ENCODE results near the gene COX6A1. TPM values are rescaled to one million over a fixed set of nuclear protein-coding genes. Genes with fewer than 3 reads are reported as not detected.

The COX6A1 gene
- total and polyA plus RNA-seq, 2 donors (not counting 1 experiment from before 2014, with no cell fraction given) = 137 to 484 TPM

DNA sequence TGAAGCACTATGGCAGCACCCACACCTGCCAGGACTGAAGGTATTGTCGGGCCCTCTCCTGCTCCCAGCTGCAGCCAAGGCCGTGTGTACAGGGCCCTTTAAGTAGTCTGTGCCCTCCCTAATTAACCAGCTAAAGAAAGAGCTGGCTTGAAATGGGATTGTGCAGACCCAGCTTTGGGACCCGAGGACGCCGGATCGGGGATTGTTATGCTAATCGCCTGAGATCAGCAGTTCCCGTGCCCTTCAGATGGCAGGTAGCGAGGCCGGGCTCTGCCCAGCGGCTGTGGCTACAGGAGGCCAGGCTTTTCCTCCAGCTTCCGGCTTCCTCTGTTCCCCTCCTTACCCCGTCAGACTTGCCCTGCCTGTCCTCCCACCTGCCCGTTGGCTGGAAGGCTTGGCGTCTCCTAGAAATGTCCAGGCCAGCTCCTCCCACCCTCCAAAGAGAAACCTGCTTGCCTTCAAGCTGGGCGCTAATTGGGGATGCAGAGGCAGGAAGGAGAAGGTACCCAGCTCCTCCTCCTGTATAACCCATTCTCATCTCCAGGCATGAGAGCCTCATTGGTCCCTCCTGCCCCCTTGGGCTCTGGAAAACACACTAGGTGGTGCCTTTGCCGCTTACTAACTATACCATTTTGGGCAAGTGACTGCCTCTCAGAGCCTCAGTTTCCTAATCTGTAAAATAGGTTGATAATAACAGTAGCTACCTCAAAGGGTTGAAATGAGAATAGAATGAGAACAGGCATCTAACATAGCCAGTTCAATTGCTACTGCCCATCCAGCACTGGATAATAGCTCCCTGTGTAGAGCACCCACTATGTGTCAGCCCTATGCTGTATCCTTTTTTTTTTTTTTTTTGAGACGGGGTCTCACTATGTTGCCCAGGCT lies 43.2 kb upstream of the COX6A1 start:
- Histone ChIP-seq H3K4me1 (ENCODE audit: control insufficient read depth in 2 of 2, insufficient read depth in 2 of 2, low read length in 2 of 2) (no peaks in the 10 kb centered on the region), H3K4me2 (replicated peaks; ENCODE audit: low read depth, low read length, poor library complexity, severe bottlenecking) (no peak overlapping the region), H4K20me1 (ENCODE audit: control insufficient read depth, insufficient read depth, low read length, poor library complexity, severe bottlenecking) (no peaks in the 10 kb centered on the region), H3K27ac (ENCODE audit: low read length in 2 of 2) (no peak overlapping the region), H3K36me3 (replicated peaks in 1 of 2; ENCODE audit: control extremely low read depth in 1 of 2, control insufficient read depth in 1 of 2, extremely low read depth in 1 of 2, insufficient read depth in 2 of 2, low read length in 1 of 2) (no peaks in the 10 kb centered on the region), H3K4me3 (ENCODE audit: control extremely low read depth in 1 of 5, extremely low read depth in 1 of 5, insufficient read depth in 1 of 5, low read depth in 2 of 5, low read length in 4 of 5) (no peak overlapping the region), H3K79me2 (ENCODE audit: control insufficient read depth, insufficient read depth, low read length) (no peaks in the 10 kb centered on the region), H3K9me3 (ENCODE audit: control extremely low read depth in 1 of 3, control insufficient read depth in 2 of 3, insufficient read depth in 1 of 3, low read length in 2 of 3) (peaks cover 0 to 2% (median 0%) of the 10 kb centered on the region in 3 donors), H3K27me3 (replicated peaks in 1 of 4; ENCODE audit: control extremely low read depth in 1 of 4, control insufficient read depth in 3 of 4, insufficient read depth in 4 of 4, low read length in 3 of 4) (peaks cover 0 to 17% (median 0%) of the 10 kb centered on the region in 4 experiments), H2AFZ (ENCODE audit: insufficient read depth, low read depth, low read length, poor library complexity, severe bottlenecking) (peak overlapping the region; percentile 49), H3K9ac (ENCODE audit: low read length) (no peak overlapping the region)
- ATAC-seq (ENCODE audit: low read depth) = no peak
- Mint-ChIP-seq H3K4me1 (no peaks in the 10 kb centered on the region), H3K27me3 (peaks cover 32% of the 10 kb centered on the region), H3K9me3 (ENCODE audit: insufficient read depth) (peaks cover 2% of the 10 kb centered on the region), H3K4me3 (no peak overlapping the region), H3K27ac (no peak overlapping the region)
- no peak for DNase-seq
- ChIA-PET CTCF (no interaction called here), POLR2A (no interaction called here)
- TF ChIP-seq EZH2 (IDR thresholded peaks at IDR 0.05; ENCODE audit: borderline replicate concordance, insufficient read depth, low read depth, low read length, poor library complexity, severe bottlenecking) = no peak
- TF ChIP-seq, protein P1, sequence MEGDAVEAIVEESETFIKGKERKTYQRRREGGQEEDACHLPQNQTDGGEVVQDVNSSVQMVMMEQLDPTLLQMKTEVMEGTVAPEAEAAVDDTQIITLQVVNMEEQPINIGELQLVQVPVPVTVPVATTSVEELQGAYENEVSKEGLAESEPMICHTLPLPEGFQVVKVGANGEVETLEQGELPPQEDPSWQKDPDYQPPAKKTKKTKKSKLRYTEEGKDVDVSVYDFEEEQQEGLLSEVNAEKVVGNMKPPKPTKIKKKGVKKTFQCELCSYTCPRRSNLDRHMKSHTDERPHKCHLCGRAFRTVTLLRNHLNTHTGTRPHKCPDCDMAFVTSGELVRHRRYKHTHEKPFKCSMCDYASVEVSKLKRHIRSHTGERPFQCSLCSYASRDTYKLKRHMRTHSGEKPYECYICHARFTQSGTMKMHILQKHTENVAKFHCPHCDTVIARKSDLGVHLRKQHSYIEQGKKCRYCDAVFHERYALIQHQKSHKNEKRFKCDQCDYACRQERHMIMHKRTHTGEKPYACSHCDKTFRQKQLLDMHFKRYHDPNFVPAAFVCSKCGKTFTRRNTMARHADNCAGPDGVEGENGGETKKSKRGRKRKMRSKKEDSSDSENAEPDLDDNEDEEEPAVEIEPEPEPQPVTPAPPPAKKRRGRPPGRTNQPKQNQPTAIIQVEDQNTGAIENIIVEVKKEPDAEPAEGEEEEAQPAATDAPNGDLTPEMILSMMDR (IDR thresholded peaks at IDR 0.05) = no peak
- WGBS (ENCODE audit: insufficient coverage) = 28% methylated on average over 17 of the region's 18 CpGs
- intact Hi-C loops (cut with micrococcal nuclease) = no loop called here

DNA sequence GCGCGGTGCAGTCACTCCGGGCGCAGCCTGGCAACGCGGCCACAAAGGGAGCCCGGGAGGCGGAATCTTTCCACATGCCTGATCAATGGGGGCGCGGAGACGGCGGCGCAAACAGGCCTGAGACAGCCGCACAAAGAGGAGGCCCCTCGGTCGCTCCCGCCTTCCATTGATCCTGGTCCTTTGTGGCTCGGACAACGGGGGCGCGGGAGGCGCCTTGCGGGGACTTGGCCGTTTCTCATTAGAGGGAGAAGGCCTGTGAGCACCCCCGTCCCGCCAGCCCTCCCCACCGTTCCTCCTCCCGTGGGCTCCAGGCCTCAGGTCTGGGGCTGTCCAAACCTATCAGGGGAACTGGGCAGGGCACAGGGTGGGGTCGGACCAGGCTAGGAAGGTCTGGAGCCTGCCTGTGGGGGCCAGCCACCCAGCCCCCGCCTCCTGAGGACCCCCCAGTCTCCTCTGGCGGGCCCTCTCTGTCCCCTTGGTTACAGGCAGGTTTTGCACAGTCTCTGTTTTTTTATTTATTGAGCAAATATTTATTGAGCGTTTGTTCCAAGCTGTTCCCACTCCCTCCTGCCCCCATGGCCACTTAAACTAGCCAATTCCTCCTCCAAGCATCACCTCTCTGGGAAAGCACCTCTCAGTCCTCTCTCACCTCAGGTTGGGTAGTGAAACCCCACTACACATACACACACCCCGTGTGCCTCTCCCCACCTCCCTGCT lies 39.9 kb upstream of the COX6A1 start:
- Histone ChIP-seq H3K27ac (ENCODE audit: low read length in 2 of 2) (no peak overlapping the region), H3K4me3 (ENCODE audit: control extremely low read depth in 1 of 5, extremely low read depth in 1 of 5, insufficient read depth in 1 of 5, low read depth in 2 of 5, low read length in 4 of 5) (no peak overlapping the region), H3K27me3 (replicated peaks in 1 of 4; ENCODE audit: control extremely low read depth in 1 of 4, control insufficient read depth in 3 of 4, insufficient read depth in 4 of 4, low read length in 3 of 4) (peaks cover 0 to 14% (median 0%) of the 10 kb centered on the region in 4 experiments), H3K9ac (ENCODE audit: low read length) (no peak overlapping the region), H3K4me1 (ENCODE audit: control insufficient read depth in 2 of 2, insufficient read depth in 2 of 2, low read length in 2 of 2) (no peaks in the 10 kb centered on the region), H3K4me2 (replicated peaks; ENCODE audit: low read depth, low read length, poor library complexity, severe bottlenecking) (no peak overlapping the region), H3K9me3 (ENCODE audit: control extremely low read depth in 1 of 3, control insufficient read depth in 2 of 3, insufficient read depth in 1 of 3, low read length in 2 of 3) (peaks cover 0 to 2% (median 0%) of the 10 kb centered on the region in 3 donors), H2AFZ (ENCODE audit: insufficient read depth, low read depth, low read length, poor library complexity, severe bottlenecking) (no peak overlapping the region), H3K36me3 (replicated peaks in 1 of 2; ENCODE audit: control extremely low read depth in 1 of 2, control insufficient read depth in 1 of 2, extremely low read depth in 1 of 2, insufficient read depth in 2 of 2, low read length in 1 of 2) (no peaks in the 10 kb centered on the region), H3K79me2 (ENCODE audit: control insufficient read depth, insufficient read depth, low read length) (no peaks in the 10 kb centered on the region), H4K20me1 (ENCODE audit: control insufficient read depth, insufficient read depth, low read length, poor library complexity, severe bottlenecking) (no peaks in the 10 kb centered on the region)
- no peak overlapping the region for H3K4me3 Mint-ChIP-seq
- DNase-seq (no peak), ATAC-seq (ENCODE audit: low read depth) (no peak)
- H3K9me3 Mint-ChIP-seq (ENCODE audit: insufficient read depth) = no peaks in the 10 kb centered on the region
- ChIA-PET POLR2A (no interaction called here), CTCF (no interaction called here)
- TF ChIP-seq EZH2 (IDR thresholded peaks at IDR 0.05; ENCODE audit: borderline replicate concordance, insufficient read depth, low read depth, low read length, poor library complexity, severe bottlenecking) = no peak
- TF ChIP-seq, protein P1 (IDR thresholded peaks at IDR 0.05) = no peak
- intact Hi-C loops (cut with micrococcal nuclease) = no loop called here
- peaks cover 43% of the 10 kb centered on the region for H3K27me3 Mint-ChIP-seq
- WGBS (ENCODE audit: insufficient coverage) = 84% methylated on average over 27 of the region's 33 CpGs
- H3K4me1 Mint-ChIP-seq = no peaks in the 10 kb centered on the region
- H3K27ac Mint-ChIP-seq = no peak overlapping the region

Measured in B cell (primary cell).